COR-L47 (cell line): ENCODE results near the gene IGFBP1.

Source experiments
- DNase-seq: peaks from one replicate; lab custom pipeline; 2025; lab: John Stamatoyannopoulos, UW

The IGFBP1 gene

DNA sequence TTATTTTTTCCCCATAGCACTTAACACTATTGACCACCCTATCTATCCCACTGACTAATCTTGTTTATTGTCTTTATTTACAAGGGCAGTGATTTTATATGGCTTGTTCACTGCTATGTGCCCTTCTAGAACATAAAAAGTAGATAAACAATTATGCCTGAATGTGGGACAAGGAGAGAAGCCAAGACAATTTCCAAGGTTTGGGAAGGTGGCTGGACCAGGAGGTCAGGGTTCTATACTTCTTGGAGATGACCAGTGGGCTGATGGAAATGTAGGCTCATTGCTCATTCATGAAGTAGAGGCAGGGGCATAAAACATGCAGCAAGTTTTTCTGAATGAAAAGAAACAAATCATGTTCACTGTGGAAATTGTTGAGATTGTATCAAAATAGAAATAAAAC, 21.3 kb downstream of the IGFBP1 start:
- no peak for DNase-seq

- DNase-seq: no peak
Measured at GRCh38 chr7:45910855-45911254, 22.6 kb downstream of the IGFBP1 start.

- no peak for DNase-seq
Measured at GRCh38 chr7:45911311-45911710, 23.0 kb downstream of the IGFBP1 start.

DNA sequence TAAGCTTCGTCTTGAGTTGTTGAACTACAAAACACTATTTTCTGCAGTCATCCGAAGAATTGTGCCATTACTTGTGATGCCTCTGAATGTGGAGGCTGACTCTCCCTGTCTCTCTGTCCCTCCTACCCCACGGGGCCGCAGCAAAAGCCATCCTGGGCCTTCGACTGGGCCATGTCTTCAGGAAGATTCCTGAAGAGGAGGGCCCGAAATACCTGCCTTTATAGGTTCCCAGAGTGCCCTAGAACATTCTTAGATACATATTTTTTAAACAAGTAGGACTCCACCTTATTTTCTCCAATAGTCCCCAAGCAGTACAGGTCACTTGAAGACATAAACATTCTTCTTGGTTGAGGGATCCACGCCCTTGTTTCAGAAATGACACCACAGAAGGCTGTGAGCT, 24.7 kb downstream of the IGFBP1 start:
- DNase-seq: no peak

GRCh38 chr7:45914911-45915310, 26.6 kb downstream of the IGFBP1 start:
- no peak for DNase-seq

GRCh38 chr7:45915606-45916005, 27.3 kb downstream of the IGFBP1 start:
- no peak for DNase-seq

DNA sequence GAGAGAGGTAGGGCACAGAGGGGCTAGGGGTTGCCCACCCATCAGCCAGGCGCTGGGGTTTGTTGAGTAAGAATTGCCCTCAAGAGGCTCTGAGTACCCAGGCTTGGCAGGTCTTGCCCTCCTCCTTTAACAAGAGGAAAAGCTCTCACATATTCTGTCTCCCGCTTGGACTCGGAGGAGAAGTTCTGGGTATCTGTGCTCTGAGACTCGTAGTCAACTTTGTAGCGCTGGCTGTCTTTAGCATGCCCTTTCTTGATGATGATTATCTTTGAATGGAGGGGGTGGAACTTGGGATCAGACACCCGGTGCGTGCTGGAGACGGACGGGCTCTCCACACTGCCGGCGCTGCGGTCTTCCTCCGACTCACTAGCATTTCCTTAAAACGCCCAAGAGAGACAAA, 28.8 kb downstream of the IGFBP1 start:
- no peak for DNase-seq

DNA sequence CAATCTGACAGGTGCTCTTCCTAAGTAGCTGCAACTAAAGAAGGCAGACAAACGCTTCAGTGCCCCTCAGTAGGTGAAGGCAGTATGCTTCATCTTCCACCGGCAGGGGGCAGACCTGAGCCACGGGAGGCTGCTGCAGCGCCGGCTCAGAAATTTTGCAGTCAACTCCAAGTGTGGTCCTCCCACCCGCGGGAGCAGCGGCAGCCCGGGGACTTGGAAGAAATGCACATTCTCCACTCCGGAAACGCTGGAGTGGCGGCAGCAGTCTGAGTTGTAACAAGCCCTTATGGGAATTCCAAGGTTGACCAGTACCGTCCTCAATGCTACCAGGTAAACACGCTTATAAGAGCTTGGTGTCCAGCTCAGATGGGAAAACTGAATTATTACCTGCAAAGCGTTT, 29.4 kb downstream of the IGFBP1 start:
- DNase-seq: peak; percentile 66

DNA sequence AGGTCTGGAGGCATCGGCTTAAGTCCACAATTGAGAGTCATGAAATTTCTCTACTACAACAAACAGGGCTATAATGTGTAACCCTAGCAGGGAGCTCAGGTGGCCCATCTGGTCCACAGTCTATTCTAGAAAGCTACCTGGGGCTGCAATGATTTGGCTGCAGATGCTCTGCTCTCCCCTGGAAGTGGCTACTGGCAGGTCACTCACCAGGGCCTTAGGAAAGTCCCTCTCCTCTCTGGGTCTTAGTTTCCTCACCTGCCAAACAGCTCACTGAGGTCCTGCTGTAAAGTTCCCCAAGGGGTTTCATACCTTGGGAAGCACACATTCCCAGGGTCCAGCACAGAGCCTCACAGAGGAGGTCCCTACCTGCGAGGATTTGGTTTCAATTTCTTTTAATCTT, 30.3 kb downstream of the IGFBP1 start:
- no peak for DNase-seq

DNA sequence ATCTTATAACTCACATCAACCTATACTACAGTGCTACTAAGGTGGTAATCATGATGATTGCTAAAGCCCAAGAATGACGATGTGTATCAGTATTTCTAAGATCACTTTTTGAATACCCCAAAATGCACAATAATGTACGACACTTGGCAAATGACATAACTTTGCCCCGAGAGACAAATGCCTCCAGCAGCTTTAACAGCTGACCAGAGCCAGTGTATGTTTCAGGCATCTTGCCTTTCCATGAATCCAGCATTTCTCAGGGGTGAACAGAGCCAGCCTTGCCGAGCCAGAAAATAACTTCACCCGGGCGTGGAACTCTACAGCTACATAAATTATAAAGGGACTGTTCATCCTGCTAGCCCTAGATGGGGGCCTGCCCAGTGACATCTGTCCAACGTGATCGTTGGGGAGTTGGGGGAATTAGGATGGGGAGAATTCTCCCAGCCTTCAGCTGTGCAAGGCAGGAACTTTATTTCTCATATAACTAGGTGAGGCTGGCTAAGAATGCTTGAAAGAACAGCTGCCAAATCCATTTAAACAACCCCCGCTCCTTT, 31.0 kb downstream of the IGFBP1 start:
- DNase-seq: no peak

DNA sequence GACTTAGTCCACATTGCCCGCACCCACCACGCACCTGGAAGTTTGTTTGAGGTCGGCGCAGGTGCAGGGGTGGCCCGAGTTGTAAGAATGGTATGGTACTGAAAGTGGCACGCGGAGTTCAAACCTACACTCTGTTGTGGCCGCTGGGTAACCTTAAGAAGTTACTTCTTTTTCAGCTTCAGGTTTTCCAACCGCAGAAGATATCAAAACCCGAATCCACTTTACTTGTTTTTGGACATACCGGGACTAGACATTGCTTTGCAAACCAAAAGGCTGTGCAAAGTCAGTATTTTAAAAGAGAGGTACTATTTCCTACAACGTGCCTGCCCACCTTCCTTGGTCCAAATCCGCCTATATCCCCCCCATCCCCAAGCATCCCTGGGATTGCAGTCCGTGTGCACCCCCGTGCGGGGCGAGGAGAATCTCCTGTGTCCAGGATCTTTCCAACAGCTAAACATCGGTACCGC, 31.7 kb downstream of the IGFBP1 start:
- no peak for DNase-seq

DNA sequence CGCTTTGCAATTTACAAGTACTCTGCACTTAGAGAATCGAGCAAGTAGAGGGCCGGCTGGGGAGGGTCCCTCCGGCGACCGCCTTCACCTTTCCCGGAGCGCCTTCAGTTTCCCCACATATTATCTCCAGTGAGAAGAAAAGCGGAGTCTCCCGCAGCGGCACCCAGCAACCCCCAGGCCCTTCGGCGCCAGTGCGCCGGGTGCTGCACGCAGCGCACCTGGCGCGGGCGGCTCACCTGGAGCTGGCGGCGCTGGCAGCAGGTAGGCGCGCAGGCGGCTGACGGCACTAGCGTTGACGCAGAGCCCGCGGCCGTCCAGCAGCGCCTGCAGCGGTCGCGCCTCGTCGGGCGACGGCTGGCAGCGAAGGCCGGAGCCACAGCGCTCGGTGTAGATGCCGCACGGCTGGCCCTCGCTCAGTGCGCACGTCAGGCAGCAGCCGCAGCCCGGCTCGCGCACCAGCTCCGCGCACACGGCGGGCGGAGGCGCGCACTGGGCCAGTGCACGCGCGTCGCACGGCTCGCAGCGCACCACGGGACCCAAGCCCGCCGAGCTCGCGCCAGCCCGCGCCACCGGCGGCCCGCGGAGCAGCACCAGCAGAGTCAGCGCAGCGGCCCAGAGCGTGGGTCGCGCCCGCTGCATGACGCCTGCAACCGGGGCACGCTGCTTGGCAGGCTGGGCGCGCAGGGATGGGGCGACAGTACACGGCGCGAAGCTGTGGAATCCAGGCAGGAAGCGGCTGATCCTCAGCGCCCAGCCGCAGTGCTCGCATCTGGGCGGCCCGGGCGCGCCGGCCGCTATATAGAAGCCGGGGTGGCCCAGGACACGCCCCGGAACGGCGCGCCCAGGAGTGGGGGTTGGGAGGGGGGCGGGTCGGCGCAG, 32.5 kb downstream of the IGFBP1 start, which contains the start of gene IGFBP3:
IGFBP3 (minus strand) TSS at position 771 of the 879 bp plus-strand sequence; CDS start at position 639, 132 bp downstream.
- peak; percentile 72 for DNase-seq

DNA sequence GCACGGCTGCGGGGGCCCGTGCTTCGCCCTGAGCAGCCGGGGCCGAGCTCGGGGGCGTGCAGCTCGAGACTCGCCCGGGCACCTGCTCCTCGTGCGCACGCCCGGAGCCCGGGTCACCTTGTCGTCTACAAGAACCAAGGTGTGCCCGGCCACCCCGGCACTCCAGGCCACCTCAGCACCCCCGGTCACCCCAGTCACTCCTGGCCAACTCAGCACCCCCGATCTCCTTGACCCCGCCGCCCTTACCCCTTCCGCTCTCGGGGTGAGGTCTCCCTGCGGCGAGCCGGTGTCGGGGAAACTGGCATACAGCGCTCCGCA, 33.1 kb downstream of the IGFBP1 start:
- DNase-seq: peak; percentile 5

DNA sequence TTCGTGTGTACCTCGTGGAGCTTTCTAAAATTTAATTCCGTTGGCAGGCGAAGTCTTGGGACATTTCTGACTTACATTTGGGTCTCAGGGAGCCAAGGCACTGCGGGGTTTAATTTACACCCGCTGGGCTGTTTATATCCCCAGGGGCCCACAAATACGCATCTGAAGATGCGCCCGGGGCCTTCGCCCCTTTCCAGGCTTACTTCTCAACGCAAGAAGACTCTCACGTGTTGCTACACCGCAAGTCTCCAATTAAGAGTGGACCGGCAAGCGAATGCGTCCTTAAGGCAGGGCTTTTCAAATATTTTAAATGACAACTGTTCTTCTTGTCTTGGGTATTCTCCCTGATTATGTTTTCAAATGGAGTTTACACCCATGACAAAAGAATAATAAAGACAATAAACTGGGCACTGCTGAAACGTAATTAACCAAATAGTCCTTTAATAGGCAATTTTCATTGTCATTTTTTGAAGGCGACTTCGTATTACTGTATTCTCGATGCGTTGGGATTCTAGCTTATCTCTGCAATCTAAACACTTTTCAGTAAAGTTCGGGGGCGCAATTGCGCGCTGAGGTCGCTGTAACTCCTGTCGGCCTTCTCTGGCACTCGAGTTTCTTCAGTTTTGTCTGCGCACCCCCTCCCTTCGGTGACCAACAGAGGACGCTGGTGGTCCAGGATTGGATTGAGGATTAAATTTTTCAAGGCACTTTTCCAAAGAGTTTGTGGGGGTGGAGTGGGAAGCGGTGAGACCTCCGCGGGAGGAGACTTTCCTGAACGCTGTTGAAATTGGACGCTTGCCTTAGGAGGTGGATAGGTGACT, 33.6 kb downstream of the IGFBP1 start:
- DNase-seq: peak; percentile 18

GRCh38 chr7:45922810-45923209, 34.5 kb downstream of the IGFBP1 start:
- no peak for DNase-seq

DNA sequence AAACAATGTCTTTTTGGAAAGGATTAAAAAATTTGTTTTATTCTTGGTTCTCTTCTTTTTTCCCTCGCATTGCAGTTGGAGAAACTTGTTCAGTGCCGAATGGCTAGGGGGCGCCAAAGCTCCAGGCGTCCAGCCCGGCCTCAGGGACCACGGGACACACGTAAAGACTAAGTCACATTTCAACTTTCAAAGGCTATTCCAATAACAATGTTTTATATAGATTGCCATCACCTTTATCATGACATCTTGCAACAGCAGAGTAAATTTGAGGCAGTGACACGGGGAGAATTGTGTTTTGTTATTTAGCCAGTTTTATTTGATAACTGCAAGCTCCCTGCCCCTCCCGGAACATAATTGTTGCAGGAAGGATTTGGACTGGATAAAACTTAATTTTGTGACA, 35.0 kb downstream of the IGFBP1 start:
- peak; percentile 53 for DNase-seq

DNA sequence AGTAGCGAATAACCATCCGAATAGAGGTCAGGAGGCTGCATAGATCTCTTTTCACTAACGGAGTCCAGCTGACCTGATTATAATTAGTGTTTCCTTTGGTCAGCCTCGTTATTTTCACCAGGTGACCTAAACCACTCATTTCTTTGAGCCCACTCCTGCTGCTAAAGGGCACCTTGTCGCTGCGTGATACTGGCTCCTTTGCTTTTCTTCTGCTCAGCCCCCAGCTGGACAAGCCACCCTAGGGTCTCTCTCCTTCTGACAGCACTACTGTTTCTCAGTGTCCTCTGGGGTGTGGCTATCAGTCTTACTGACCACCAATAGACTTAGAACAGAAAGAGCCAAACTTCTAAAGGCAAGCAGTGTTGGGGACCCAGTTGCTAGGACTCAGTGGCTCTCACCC, 35.5 kb downstream of the IGFBP1 start:
- no peak for DNase-seq

DNA sequence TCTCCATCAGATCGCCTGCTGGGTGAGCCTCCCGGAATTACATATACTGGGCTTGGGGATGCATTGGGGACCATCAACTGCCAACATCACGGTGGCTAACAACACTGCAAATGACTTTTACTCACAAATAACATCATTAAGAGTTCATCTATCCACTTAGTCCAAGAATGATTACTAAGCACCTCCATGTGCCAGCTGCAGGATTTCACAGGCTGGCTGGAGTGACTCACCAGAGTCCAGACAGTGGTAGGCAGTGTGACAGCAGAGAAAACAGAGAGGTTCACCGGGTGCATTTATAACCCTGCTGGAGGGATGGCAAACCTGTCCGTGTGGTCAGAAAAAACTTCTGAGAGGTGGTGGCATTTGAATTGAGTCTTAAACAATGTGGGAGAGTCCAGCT, 36.0 kb downstream of the IGFBP1 start:
- no peak for DNase-seq

GRCh38 chr7:45927721-45928120, 39.4 kb downstream of the IGFBP1 start:
- no peak for DNase-seq

GRCh38 chr7:45930967-45931366, 42.7 kb downstream of the IGFBP1 start:
- DNase-seq: no peak

DNA sequence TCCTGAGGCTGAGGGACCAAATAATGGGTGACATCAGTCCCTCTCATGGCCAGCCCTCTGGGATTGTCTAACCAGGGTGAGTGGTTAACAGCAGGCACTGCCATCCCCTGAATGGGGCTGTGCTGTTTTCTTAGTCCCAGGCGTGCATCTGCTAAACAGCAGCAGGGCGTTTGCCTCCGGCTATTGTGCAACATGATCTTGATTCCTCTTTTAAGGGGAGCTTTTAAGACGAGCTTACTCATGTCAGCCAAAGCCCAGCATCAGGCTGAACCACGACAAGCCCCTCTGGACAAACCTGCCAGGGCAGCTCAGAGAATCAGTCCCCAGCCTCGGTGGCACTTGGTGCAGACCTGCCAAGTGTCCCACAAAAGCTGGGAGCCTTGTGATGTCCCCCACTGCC, 49.0 kb downstream of the IGFBP1 start:
- DNase-seq: no peak

GRCh38 chr7:45937862-45938261, 49.6 kb downstream of the IGFBP1 start:
- no peak for DNase-seq
